Bronchial epithelial cell (primary cell): ENCODE results near the gene ABCA7. TPM values are rescaled to one million over a fixed set of nuclear protein-coding genes. Genes with fewer than 3 reads are reported as not detected.

ENCODE experiments used
- DNase-seq: peaks from one replicate; pipeline ENCODE4 v3.0.0-alpha.2; 2010; ENCODE audit warnings: low read depth
- FAIRE-seq: peaks from 2 replicates; lab custom pipeline; 2011; peaks lifted over from hg19 to GRCh38; lab: Jason Lieb, UNC
- H3K27me3 ChIP-seq: 2 replicates; pipeline ENCODE4 v1.5.1; 2011; ENCODE audit warnings: low read length; ENCODE audit not compliant: control insufficient read depth, insufficient read depth
- H3K36me3 ChIP-seq: 2 replicates; pipeline ENCODE4 v1.5.1; 2011; ENCODE audit warnings: low read length; ENCODE audit not compliant: control insufficient read depth, insufficient read depth
- H3K4me3 ChIP-seq: 2 replicates; pipeline ENCODE4 v1.5.1; 2011; ENCODE audit warnings: mild to moderate bottlenecking, low read depth, low read length, control low read depth
- total RNA-seq: library from RNA; depleted of rRNA; stranded (reverse); fragments of >200 nt; gene quantifications from 2 replicates; pipeline ENCODE4 v1.2.1, GENCODE V29; 2014
- TF ChIP-seq, protein P1 (sequence below): IDR thresholded peaks from 2 replicates; pipeline ENCODE4 v1.5.1; 2011; ENCODE audit warnings: mild to moderate bottlenecking, moderate library complexity, low read length, control low read depth, inconsistent platforms; ENCODE audit not compliant: insufficient read depth, severe bottlenecking

Gene ABCA7
- total RNA-seq, 1 donor from 2014 or later: 6.8 TPM

DNA sequence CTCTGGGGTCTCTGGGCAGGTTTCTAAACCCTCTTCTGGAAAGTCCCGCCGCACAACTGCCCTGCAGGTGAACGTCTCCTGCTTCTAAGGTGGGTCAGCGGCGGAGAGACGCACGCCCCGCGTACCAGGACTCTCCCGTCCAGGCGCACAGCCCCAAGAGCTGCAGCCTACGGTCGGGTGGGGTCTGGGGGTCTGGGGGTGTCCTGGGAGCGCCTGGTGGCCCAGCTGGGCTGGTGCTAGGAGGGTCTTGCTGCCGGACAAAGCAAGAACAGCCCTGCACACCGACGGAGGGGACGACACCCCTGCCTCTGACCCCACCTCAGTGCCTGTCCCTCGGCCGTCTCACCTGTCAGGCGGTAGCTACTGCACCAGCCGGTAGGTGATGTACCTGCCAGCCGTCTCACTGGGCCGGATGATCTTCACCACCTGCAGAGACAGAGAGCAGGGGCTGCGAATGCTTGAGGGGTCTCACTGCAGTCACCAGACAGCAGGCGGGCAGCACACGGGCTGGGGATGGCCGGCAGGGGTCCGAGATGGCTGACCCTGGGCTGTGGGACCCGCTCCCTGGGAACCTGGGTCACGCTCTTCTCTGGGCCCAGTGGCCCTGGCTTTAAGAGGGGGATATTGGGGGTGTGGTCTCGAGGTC, 49.3 kb downstream of the ABCA7 start:
- no peak for FAIRE-seq

DNA sequence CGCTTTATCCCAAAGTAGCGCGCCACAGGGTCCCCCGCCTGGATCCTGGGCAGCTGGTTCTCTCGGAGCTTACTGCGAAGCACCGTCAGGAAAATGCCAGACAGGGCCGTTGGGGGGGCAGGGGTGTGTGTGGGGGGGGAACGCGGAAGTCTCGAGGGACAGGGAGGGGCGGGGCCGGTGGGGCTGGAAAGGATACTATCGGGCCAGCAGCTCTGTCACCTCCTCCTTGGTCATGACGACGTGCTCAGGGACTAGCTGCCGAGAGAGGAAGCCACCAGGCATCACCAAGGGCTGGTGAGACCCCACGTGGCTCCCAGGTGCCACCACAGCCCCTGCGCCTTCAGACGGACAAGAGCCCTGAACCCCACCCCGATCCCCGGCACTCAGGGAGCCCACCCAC, 50.0 kb downstream of the ABCA7 start:
- no peak for FAIRE-seq
- no peaks in the 10 kb centered on the region for H3K27me3 ChIP-seq
- peaks cover 19% of the 10 kb centered on the region for H3K36me3 ChIP-seq
- TF ChIP-seq, protein P1, sequence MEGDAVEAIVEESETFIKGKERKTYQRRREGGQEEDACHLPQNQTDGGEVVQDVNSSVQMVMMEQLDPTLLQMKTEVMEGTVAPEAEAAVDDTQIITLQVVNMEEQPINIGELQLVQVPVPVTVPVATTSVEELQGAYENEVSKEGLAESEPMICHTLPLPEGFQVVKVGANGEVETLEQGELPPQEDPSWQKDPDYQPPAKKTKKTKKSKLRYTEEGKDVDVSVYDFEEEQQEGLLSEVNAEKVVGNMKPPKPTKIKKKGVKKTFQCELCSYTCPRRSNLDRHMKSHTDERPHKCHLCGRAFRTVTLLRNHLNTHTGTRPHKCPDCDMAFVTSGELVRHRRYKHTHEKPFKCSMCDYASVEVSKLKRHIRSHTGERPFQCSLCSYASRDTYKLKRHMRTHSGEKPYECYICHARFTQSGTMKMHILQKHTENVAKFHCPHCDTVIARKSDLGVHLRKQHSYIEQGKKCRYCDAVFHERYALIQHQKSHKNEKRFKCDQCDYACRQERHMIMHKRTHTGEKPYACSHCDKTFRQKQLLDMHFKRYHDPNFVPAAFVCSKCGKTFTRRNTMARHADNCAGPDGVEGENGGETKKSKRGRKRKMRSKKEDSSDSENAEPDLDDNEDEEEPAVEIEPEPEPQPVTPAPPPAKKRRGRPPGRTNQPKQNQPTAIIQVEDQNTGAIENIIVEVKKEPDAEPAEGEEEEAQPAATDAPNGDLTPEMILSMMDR: no peak
- H3K4me3 ChIP-seq: no peak overlapping the region
- no peak for DNase-seq

More for the DNA sequence above, 49.3 kb downstream of the ABCA7 start:
- H3K36me3 ChIP-seq: peaks cover 19% of the 10 kb centered on the region
- no peak overlapping the region for H3K4me3 ChIP-seq
- H3K27me3 ChIP-seq: no peaks in the 10 kb centered on the region
- no peak for DNase-seq
- TF ChIP-seq, protein P1: no peak

DNA sequence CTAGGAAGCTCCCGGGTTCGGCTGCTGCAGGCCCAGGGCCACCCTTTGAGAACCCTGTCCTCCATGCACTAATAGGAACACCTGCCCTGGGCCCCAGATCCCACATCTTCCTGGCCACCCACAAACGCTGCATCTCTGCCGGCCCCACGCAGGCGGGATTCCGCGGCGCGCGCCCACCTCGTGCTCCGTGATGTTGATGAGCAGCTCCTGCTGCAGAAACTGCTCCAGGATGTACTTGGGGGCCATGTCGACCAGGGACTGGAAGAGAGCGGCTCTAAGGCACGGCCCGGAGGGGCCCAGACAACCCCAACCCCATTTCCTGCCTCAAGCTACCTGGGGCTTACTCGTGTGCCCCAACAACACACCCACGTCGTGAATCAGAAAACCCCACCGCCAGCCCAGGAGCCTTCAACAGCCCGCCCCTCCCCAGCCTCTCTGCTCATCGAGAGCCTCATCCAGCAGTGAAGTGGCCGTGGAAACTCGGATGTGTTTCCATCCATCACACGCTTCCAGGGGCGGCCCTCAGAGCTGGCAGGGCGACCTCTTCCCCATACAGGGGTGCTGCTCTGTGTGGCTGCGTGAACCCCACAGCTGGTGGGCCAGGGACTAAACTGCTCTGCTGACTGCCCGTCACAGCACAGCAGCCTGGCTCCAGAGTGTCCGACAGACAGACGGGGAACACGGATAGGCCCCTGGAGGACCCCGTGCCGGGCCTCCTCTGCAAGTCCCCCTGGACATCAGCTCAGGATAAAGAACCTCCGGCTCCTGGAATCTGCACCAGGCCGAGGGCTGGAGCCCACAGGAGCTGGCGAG, 51.0 kb downstream of the ABCA7 start:
- DNase-seq (no peak), FAIRE-seq (no peak)
- TF ChIP-seq, protein P1: no peak
- H3K4me3 ChIP-seq: no peak overlapping the region
- no peaks in the 10 kb centered on the region for H3K27me3 ChIP-seq
- peaks cover 19% of the 10 kb centered on the region for H3K36me3 ChIP-seq

DNA sequence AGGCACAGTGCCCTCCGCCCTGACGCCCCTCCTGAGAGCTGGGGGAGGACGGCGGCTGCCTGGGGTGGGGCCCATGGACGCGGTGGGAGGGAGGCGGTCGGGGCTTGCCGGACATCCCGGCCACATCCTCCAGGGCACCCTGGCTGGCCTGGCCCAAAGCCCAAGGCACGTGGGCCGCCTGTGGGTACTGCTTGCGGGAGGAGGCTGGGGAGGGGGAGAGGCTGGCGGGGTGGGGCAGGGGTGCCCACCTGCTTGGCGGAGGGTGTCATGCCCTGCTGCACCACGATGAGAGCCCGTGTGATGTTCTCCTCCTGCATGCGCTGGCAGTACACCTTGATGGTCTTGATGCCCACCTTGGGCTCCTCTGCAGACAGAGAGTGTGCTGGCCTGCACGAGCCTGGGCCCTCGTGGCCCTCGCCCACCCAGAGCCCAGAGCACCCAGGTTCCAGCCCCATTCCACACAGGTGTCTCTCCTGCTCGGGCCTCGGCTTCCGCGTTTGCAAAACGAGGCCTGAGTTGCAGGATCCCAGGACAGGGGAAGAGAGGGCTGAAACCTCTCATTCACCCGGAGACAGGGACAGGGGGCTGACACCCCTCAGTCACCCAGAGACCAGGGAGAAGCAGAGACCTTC, 51.8 kb downstream of the ABCA7 start:
- no peak for FAIRE-seq
- H3K36me3 ChIP-seq: peaks cover 19% of the 10 kb centered on the region
- TF ChIP-seq, protein P1: no peak

DNA sequence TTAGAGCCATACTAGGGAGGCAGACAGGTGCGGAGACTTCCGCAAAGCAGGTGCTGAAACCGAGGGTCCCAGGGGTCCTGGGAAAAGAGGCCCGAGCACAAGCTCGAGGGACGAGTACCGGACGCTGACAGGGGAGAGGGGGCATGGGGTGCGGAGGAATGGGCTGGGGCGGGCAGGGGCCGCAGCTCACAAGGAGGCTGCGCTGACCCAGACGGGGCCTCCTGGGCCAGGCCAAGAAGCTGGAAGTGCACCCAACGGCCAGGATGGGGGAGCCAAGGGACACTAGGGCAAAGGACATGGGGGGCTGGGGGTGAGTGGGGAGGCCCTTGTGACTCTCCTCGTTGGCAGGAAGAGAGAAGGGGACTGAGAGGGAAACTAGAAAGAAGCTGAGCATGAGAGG, 53.4 kb downstream of the ABCA7 start:
- H3K27me3 ChIP-seq: no peaks in the 10 kb centered on the region
- DNase-seq (no peak), FAIRE-seq (no peak)
- H3K4me3 ChIP-seq: no peak overlapping the region
- peaks cover 12% of the 10 kb centered on the region for H3K36me3 ChIP-seq
- TF ChIP-seq, protein P1: no peak

More for the DNA sequence above, 51.8 kb downstream of the ABCA7 start:
- H3K4me3 ChIP-seq: no peak overlapping the region
- H3K27me3 ChIP-seq: no peaks in the 10 kb centered on the region
- no peak for DNase-seq
